ENCODE results near the gene CNTN5.
"Not testable (repeated sequence)": the region's sequence is repeated elsewhere in the genome, so short reads cannot be mapped to it uniquely, and the experiment has no call there.

The CNTN5 gene

GRCh38 chr11:99281331-99281730 lies 260.6 kb downstream of the CNTN5 start:
- DNase-seq = no peak

DNA sequence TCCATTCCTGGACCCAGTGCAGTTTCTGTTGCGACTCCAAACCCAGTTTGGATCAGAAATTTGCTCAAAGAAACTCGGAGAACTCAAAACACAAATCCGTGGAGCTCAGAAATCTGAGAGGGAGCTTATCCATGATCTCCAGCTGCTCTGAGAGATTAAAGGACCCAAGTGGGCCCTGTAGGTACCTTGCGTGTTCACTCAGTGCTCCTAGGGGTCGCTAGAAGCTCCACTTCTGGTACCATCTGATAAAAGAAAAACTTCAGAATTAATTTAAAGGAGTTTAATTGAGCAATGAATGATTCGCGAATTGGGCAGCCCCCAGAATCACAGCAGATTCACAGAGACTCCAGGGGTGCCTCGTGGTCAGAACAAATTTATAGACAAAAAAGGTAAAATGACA lies 277.2 kb downstream of the CNTN5 start:
- DNase-seq = not testable (repeated sequence)

DNA sequence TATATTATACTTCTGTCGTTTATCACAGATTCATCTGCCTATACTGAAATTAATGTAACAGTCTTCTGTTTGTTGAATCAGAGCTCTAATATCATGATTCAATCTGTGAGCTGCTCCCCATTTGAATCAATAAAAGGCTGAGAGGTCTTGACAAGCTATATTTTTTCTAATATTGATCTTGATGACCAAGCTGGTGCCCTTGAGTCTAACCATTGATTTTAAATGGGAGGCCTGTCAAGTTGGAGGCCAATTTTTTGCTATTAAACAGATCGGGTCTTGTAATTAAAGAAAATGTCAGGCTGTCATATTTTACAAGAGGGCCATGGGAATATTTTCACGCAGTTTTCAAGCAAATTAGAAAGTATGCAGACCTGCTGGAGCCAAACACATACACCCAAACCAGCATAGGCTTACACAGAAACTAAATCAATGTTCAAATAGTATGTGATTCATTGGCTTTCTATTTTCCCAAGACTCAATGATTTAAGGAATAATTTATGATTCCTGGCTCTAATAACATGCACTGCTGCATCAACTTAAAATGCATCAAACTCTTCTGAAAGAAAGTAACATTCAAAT lies 286.9 kb downstream of the CNTN5 start:
- no peak for DNase-seq

DNA sequence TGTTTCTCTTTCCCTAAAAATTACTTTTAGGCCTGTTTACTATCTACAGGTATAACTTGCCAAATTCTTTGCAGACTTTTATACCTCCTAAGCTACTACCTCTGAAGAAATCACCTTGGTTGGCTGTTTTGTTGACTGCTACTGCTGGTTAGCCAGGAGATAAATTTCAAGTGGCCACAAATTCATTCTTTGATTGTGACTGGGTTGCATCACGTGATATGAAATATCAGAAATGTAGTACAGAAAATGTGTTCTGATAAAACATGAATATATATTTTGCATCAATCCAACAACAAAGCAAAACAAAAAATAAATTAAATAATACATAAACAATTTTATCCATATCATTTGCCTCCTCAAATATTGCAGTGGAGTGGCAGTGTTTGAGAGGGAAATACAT lies 291.1 kb downstream of the CNTN5 start:
- no peak for DNase-seq

DNA sequence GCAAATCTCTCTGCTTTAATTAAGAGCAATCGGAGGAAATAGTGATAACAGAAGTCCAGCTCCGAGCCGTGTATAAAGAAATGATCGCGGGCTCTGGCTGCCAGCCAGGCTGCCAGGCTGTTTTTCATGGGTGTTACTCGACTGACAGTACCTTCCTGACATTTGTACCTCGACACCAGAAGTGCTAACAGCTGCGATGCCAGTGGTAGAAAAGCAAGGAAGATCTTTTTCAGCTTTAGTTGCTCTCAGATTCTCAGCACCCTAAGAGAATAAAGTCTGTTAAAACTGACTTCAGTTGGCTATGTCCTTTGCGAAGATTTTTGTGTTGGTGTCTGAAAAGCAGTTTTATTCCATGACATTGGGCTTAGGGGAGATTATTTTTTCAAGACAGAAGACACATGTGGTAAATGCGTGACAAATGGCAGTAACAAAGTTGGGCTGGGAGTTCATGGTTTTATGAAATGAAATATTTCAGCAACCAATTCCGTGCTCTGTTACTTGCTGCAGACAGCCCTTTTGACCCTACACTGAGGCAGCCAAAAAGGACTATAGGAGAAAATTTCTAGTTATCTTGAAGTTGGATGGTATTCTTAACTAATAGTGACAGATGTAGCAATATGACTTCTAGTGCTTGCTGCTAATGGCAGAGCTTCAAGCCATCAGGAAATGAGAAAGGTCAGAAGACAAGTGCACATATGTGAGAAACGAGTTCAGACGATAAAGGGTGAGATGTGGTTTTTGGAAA lies 296.2 kb downstream of the CNTN5 start:
- DNase-seq = no peak

GRCh38 chr11:99320769-99321290 lies 300.1 kb downstream of the CNTN5 start:
- DNase-seq = no peak

DNA sequence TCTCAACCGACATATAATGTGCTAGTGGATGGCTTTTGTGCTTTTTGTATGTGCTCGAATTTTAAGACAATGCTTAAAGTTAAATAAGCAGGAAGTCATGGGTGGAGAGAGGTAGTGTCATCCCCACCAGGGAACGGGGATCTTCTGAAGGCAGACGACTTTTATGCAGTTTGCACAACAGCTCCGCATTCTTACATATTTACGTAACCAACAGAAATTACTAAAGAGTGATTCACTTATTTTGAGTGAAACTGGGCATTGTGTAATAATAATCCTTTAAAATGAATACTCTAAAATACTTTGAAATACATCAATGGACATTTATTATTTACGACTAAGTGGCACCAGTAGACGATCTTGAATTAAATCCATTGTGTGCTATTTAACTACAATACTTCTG lies 305.1 kb downstream of the CNTN5 start:
- DNase-seq = no peak

DNA sequence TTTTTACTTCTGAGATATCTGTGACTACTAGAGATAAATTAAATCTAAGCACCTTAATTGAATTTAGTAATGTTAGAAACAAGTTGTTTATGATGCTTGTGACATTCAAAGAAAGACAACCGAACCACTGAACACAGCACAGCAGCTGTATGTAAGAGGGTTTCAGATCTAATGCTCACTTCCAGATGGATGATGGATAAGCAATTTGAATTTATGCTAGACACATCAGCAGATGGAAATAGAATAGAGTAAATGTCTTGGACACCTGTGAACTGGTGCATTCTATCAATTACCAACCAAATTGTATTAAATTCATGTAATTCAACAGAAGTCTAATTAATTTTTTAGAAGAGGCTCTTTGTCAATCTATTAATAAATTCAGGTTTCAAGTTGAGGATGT lies 306.3 kb downstream of the CNTN5 start:
- no peak for DNase-seq

DNA sequence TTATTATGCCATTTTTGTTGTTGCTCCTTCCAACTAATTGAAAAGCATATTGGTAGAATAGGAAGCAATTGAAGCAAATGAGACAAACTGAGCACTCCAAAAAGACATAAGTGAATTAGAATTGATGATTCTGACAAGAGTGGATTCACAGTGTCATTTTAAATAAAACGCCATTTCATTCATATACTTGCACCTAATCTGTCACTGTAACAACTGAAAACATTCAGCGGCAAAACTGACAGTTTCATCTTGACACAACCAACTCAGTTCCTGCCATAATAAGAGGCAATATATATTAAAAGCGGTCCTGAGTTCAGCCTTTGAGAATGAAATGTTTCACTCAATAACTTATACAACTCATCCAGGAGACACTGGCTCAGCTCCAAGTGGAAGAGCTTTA lies 306.8 kb downstream of the CNTN5 start:
- DNase-seq = no peak

GRCh38 chr11:99333621-99334020 lies 312.9 kb downstream of the CNTN5 start:
- DNase-seq = no peak

DNA sequence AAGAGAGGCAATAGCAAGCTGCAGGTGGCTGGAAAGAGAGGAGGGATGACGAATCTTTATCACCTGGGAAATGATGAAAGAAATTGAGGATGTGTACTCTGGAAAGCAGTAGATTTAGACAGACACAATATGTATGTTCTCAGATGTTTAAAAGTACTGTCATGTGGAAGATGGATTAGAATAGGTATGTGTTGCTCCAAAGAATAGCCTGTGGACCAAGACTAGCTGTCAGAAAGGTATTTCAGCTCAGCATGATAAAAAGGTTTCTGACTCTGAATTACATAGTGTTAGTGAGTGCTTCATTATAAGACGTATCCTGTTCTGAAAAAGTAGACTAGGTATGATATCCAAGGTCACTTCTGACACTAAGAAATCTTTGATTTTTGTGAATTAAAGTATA lies 322.4 kb downstream of the CNTN5 start:
- no peak for DNase-seq

- DNase-seq = no peak
These were observed 328.5 kb downstream of the CNTN5 start for GRCh38 chr11:99349151-99349673.

GRCh38 chr11:99351624-99352023 lies 330.9 kb downstream of the CNTN5 start:
- DNase-seq = no peak

GRCh38 chr11:99352642-99353041 lies 331.9 kb downstream of the CNTN5 start:
- DNase-seq = no peak

GRCh38 chr11:99366546-99366945 lies 345.8 kb downstream of the CNTN5 start:
- DNase-seq = no peak

DNA sequence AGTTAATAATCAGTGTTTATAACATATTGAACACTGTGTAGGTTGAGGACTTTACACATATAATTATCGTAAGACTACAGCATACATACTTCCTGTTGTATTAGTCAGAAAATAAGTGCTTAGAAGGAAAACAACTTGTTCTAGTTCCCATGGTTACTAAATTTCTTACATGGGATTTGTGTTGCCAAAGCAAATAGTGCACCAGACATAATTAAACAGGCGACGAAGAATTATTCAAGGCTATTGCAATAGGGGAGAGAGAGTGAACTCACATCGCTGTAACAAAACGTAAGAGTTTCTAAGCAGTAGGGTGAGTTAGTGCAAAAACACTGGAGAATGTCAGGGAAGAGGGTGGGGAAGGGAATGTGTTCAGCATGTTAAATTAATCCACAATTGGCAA lies 347.8 kb downstream of the CNTN5 start:
- DNase-seq = no peak

GRCh38 chr11:99370549-99371216 lies 349.9 kb downstream of the CNTN5 start:
- no peak for DNase-seq

DNA sequence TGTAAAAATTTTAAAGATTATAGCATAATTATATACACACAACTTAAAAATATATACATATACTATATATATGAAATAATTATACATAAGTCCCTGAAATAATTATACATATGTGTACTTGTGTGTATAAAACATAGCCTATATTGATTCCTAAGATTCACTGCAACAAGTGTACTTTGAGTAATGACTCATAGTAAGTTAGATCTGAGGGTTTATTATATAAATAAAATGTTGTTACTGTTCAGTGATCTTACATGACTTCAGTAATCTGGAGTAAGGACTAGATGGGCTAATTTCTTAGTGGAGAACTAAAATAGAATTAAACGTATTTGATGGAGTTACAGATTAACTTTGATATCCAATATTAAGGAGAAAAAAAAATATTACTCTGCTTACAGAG lies 350.5 kb downstream of the CNTN5 start:
- no peak for DNase-seq

DNA sequence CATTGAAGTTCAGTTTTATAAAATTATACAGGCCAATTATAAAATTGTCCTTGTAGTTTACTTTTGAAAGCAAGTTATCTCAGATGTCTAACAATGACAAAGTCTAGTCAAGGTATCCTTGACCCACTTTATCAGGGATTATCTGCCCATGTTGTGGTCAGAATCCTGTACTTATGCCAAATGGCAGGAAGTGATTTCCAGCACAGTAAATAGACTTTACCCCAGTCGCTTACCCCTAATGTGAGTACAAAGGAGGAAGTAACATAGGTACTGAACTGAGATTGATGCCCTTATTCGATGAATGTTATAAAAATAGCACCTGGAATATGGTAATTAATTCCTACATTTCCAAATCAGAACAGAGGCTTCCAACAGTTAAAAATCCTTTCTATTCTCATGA lies 355.7 kb downstream of the CNTN5 start:
- no peak for DNase-seq

DNA sequence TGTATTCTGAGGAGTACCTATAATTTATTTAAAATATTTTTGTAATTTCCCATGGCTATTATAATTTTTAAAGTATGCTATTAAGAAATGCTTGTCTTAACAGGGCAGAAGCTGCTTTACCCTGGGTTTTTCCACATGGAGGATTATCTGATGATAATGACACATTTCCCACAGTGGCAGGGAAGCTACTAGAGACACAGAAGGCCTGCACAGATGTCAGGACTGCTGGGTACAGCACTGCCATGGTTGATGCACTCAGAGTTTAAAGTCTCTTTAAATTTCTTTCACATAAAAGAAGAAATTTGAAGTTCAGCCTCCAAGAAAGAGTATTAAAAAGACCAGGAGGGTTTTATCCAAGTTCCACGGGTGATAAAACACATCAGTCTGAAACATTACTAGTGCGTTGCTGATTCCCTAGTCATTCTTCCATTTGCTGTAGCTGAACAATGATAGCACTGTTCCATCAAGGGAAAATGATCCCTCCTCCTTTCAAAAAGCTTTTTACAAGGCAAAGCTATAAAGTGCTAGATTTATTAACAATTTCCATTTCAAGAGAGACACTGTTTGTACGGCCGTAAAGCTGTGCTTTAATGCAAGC lies 363.0 kb downstream of the CNTN5 start:
- DNase-seq = no peak

GRCh38 chr11:99391245-99391644 lies 370.5 kb downstream of the CNTN5 start:
- no peak for DNase-seq

- DNase-seq = no peak
These were observed 385.6 kb downstream of the CNTN5 start for GRCh38 chr11:99406345-99406744.

GRCh38 chr11:99410636-99411035 lies 389.9 kb downstream of the CNTN5 start:
- no peak for DNase-seq
